OCI-M2 (cell line): Measurements from ENCODE around the gene TTC27.

ENCODE experiments used
- DNase-seq: peaks from one replicate; lab custom pipeline; 2025; ENCODE audit not compliant: unreplicated experiment; lab: John Stamatoyannopoulos, UW

TTC27 gene

DNA sequence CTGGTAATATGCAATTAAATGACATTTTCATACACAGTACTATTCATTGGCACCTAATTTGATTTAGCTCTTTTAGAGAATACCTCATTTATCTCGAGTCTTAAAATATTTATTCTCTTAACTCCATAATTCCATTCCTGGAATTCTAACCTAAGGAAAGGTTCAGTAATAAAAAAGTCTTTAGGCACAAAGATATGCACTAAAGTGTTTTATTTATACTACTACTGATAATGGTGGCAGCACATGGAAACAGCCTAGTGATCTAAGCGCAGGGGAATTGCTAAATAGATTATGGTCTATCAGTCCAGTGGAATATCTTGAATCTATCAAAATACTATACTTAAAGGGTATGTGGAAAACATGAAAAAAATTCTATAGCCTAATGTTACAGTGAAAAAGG, 176.4 kb downstream of the TTC27 start:
- no peak for DNase-seq

DNA sequence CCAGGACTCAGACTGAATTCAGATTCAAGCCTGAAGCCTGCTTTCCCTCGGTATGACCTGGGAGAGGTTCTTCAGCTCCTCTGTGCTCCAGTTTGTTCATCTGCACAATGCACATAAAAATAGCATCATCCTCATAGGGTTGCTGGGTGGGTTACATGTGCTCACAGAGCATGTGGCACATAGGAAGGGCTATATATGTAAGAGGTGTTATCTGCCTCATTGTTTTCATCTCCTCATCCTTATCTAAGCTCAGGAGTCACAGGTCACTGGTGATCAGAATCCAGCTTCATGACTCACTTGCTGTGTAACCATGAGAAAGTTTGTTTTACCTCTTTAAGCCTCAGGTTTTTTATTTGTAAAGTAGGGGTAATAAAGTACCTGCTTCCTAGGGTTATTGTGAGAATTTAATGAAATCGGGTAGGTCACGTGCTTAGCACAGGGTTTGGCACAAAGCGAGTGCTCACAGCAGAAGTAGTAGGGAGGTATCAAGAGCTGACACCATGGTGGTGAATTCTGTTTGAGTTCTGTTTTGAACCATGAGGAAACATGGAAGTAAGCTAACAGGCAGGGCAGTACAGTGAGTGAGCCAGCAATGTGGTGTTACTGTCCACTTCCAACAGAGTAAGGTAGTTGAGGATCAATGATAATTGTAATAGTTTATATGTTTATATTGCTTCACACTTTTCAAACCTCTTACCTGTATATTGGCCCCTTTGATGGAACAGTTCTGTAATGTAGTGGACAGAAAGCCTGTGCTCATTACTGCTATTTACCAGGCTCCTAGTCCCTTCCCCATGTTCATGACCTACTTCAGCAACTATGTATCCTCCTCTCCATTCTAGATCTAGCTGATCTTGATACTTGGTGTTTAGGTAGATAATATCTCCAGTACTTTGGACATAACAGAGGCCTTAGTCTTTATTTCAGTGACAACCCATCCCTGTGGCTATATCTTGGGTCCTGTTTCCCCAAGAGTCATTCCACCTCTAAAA, 177.6 kb downstream of the TTC27 start:
- no peak for DNase-seq

DNA sequence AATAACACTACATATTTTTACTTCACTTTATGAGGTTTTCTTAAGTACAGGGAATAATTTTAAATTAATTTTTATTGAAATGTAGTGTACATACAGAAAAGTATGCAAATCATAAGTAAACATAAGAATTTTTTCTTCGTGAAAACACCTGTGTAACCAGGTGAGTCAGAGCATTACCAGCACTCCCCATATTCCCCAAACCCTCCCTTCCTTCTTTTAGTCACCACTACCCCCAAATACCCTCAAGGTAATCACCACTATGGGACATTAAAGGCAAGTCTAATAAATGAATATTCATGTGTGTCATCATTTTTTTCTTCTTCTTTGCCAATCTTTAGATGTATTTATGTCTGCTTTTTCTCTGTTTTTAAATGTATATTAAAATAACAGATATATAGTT, 179.0 kb downstream of the TTC27 start:
- no peak for DNase-seq

DNA sequence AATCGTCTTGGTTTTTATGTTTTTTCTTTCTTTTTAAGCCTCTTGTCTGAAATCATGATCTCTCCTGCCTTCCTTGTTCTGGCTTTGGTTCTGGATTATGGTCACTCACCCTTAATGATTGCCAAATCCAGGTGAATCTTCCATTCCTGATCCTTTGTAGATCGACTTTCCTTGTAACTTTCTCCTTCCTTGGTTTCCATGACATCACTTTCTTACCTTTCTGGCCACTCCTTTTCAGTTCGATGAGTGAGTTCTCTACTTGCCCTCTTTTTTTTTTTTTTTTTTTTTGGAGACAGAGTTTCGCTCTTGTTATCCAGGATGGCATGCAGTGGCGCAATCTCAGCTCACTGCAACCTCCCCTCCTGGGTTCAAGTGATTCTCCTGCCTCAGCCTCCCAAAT, 179.8 kb downstream of the TTC27 start:
- DNase-seq: no peak

DNA sequence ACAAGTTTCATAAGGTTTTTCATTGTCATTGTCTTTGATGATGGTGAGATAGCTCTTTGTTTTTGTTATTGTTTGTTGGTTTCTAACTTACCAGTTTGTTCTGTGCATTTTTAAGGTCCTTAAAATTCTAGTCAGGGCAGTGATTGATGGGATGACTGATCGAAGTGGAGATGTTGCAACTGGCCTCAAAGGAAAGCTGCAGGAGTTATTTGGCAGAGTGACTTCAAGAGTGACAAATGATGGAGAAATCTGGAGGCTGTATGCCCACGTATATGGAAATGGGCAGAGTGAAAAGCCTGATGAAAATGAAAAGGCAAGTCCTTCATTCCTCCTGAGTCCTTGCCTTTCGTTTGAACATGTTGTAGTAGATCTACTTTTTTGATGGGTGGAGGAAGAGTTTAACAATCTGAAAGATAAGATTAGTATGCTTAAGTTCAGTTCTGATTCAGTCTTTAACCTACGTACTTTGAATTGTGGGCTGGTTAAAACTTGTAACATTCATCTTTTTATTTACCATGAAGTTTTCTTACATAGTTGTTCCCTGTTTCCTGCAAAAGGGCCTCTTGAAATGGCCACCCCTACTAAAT, 183.2 kb downstream of the TTC27 start:
- no peak for DNase-seq

DNA sequence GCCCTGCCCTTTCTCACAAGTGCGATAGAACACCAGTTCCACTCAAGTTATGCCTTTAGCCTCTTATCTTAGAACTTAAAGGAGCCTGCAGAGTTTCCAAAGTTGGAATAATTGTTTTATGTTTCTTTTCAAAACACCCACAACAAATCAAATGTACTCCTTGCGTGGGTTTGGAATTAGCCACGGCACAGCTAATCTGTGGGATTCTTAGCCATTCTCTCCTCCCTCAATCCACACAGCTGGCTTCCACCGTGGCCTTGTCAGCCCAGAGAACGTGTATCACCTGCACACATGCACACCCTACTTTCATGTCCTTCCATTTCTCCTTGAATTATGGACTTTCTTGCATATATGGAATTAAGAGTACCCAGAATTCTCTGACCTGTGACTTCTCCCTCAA, 183.8 kb downstream of the TTC27 start:
- no peak for DNase-seq

DNA sequence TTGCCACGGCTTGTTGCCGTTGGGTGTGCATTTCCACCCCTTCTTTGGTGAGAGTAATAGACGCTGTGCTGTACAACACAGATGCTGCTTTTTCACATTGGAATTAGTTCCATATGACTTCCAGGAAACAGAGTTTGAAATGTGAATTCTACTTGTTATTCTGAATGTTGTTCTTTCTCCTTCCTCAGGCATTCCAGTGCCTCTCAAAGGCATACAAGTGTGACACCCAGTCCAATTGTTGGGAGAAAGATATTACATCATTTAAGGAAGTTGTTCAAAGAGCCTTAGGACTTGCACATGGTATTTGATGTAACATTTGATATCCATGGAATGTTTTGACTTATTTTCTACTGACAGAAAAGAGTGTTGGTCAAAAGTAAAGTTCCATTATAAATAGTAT, 184.5 kb downstream of the TTC27 start:
- DNase-seq: no peak

DNA sequence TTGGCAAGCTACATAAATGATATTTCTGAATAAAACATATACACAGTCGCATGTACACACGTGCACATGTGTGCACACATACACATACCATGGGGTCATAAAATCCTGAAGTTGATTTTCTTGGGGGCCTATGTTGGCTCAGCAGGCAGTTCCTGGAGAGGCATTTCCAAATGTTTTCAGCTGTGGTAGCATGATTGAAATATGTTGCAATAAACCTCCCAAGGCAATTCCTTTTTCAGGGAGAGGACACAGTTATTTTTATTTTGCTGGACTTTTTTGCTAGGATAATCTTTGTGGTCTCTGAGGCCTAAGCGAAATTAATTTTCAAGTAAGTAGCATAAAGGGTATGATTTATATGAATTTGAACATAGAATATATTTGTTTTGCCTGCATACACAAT, 192.2 kb downstream of the TTC27 start:
- DNase-seq: no peak

DNA sequence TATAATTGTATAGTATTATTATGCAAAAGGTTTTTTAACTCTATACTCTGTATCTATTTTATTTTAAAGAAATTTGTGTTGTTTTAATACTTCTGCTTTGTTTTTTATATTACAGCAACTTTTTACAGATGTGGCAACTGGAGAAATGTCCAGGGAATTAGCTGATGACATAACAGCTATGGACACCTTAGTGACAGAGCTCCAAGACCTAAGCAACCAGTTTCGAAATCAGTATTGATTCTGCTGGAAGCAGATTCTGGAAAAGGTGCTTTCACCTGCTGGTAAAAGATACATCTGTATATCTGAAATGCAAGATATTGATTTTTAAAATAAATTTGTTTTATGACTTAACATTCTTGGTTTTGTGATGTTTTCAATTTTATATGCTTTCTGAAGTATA, 192.9 kb downstream of the TTC27 start:
- no peak for DNase-seq

DNA sequence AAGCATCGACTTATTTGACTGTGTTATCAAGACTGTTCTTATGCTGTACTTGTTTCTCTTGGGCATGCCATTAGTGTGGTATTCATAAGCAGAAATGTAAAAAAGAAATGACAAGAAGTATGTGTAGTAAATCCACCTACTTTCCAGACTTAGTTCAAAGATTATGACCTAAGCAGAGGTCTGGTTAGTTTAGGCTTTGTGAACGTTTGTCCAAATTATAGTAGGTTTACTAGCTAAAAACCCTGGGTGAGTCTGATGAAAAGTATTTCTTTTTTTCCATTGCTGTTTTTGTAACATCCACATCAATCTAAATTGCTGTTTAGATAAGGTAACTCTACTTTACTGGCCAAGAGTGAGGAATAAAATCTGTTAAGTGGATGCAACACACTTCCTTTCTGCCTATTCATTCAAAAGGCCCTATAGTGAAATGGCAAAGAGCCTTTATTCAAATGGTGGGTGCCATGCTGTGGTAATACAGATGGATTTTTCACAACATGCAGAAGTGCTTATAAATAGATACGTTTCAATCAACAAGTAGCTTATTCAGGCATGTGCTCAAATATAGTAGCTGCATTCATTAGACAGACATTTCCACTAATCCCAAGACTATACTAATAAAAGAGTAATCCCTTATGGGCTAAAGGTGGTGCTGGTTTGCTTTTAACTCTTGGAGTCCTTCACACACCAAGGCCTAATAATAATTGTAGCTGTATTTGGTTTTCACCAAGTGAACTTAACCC, 196.4 kb downstream of the TTC27 start:
- no peak for DNase-seq

DNA sequence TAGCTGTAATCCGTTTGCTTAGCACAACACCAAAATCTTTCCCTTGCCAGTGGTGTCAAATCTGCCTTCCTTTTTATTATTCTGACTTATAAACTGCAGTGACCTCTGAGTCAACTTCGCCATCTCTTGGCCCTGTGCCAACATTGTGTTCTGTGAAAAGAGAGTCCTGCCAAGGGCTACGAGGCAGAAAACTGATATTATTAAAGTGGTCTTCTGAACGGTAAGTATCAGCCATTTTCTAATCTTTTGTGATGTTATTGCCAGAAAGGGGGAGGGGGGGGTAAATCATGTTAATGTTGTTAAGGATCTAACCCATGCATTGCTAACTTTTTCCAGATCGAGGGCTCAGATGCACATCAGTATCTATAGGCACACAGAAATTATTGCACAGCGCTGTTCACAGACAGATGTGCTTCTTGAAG, 197.5 kb downstream of the TTC27 start:
- DNase-seq: no peak

DNA sequence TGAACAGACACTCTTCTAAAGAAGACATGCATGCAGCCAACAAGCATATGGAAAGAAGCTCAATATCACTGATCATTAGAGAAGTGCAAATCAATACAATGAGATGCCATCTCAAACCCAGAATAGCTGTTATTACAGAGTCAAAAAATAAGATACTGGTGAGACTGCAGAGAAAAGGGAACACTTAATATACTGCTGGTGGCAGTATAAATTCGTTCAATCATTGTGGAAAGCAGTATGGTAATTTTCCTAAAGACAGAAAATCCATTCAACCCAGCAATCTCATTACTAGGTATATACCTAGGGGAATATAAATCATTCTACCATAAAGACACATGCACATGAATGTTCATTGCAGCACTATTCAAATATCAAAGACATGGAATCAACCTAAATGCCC, 202.3 kb downstream of the TTC27 start:
- DNase-seq: no peak

DNA sequence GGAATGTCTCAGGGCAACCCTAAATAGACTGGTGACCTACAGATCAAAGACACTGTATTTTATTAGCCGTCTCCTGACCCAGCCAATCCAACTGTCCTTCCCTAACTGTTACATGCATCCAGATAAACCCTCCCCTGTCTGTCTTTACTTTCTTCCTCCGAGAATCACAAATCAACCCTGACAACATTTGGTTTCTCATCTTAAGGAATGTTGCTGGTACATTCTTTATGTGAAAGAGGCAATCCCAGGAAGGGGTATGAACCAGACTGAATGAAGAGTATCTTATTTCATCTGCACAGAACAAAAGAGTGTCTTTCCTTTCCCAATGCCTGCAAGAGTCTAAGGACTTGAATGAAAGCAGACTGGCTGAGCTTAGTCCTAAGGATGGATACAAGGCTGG, 205.0 kb downstream of the TTC27 start:
- no peak for DNase-seq

DNA sequence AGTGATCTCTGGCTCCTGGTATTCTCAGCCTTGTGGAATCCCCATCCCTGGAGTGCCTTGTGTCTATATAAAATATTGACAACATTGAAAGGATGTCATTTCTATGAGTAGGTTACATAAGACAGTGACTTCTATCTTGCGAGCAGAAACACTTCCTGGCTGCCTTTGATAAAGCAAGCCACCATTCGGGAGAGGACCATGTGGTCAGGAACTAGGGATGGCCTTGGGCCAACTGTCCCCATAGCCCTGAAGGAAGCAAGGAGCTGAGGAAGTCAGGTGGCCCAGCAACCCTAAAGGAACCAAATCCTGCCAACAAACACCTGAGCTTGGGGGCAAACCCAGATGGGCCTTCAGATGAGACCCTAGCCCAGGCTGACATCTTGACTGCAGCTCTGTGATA, 205.9 kb downstream of the TTC27 start:
- DNase-seq: no peak

DNA sequence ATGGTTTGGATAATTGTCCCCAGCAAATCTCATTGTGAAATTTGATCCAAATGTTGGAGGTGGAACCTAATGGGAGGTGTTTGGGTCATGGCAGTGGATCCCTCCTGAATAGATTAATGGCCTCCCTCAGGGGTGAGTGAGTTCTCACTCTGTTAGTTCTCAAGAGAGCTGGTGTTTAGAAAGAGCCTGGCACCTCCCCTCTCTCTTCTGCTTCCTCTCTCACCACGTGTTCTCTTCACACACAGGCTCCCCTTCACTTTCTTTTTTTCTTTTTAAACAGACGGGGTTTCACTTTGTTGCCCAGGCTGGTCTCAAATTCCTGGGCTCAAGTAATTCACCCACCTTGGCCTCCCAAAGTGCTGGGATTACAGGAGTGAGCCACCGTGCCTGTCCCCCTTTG, 207.3 kb downstream of the TTC27 start:
- no peak for DNase-seq

DNA sequence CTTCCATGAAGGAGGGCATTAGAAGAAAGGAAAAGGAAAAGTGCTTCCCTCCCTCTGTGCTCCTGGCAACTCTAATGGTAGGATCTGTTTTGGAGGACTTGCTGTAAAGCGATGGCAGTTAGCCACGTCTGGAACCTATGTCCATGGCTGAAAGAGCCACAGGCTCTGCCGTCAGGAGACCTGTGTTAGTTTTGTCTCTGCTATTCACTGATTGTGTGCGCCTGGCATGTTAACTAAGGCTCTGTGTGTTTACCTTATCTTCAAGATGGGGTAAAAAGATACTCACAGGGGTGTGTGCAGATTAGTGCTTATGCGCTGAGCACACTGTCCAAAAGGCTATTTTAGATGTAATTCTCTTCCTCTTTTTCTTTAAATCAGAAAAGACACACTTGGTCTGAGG, 209.1 kb downstream of the TTC27 start:
- DNase-seq: no peak

DNA sequence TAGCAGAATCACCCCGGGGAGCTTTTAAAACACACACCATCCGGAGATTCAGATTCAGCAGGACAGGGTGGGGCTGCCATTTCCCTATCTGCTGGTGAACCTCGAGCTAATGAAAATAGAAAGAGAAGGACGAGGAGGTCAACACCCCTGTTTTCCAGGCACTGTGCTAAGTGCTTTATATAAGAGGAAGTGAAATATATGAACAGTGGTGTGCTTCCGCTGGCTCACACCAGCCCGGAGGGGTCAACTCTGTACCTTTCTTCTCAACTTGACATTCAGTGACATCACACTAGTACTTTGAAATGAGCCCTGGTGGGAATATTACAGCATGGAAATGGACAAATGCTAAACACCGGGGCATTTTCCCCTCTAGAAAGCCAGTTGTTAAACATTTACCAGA, 210.6 kb downstream of the TTC27 start:
- no peak for DNase-seq

DNA sequence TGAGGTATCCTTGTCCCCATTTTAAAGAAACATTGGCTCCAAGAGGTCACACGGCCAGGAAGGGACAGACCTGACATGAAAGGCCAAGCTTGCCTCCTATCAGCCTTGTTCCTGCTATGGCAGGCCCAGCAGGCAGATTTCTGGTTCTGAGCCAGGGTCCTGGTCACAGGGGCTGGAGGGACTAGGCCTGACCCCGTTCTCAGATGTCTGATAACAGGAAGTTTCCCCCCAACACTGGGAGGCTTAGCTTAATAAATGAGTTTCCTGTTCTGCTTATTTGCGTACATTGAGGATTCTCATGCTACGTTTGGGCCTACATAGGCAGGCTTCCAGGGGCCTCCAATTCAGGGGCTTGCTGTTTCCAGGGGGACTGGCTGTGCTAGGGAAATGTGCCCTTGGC, 211.1 kb downstream of the TTC27 start:
- DNase-seq: no peak

DNA sequence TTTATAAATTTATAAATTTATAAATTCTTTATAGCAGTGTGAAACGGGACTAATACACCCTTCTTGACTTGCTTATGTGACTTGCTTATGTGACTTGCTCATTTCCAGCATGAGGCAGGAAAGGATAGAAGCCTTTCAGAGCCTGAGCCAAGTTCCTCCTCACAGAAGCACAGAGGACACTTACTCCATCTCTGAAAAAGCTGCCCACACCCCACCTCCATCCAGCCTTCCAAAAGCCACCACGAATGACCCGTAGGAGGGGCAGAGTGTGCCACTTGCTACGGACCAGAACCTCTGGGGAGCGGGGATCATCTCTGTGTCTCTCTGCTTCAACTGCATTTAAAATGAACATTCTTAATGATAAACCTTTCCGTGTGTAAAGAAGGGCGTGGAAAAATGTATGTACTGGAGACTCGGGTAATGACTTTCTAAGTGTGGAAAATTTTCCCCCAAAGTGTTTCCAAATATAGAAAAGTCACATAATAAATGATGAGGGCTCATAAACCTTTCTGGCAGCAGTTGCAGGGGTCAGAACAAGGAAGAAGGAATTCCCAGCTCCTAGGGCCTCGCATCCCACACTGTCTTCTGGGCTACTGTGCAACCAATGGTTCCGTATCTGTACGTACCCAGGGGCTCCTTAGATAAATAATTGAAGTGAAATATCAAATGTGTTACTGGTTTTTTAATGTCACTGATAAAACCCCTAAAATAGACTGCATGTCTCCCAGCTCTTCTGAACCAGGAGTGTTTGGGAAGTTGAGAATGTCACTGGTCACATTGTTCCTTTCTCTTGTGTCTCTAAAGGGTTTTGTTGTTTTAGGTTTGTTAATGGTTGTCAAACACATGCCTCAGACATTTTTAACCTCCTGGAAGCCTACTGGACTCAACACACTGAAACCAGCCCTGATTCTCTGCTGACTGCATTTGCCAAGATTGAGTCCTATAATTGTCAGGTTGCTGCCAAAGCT, 214.4 kb downstream of the TTC27 start:
- no peak for DNase-seq

DNA sequence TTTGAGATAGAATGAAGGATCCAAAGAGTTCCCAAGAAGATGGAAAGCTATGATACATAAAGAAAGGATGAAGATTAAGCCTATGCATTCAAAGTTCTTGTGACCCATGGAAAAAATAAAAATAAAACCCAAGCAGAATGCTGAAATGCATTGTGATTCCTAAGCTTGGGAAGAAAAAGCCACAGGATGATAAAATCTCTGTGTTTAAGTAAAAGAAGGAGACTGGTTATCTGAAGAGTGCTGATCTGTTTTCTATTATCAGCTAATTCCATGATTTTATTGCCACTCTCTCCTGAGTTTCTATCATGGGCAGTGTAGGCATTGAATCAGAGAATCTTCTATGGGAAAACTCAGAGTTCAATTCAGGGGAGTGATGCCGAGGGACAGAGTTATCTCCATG, 215.8 kb downstream of the TTC27 start:
- no peak for DNase-seq

DNA sequence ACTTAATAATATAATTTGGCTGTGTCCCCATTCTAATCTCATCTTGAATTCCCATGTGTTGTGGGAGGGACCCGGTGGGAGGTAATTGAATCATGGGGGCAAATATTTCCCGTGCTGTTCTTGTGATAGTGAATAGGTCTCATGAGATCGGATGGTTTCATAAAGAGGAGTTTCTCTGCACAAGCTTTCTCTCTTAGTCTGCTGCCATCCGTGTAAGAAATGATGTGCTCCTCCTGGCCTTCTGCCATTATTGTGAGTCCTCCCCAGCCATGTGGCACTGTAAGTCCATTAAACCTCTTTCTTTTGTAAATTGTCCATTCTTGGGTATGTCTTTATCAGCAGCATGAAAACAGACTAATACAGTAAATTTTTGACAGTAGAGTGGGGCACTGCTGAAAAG, 216.4 kb downstream of the TTC27 start:
- no peak for DNase-seq
